ENCODE measurements around the gene TOP1. TPM values are rescaled to one million over a fixed set of nuclear protein-coding genes. Genes with fewer than 3 reads are reported as not detected.

The TOP1 gene
- total RNA-seq, 1 donor from 2014 or later = 58.9 TPM

DNA sequence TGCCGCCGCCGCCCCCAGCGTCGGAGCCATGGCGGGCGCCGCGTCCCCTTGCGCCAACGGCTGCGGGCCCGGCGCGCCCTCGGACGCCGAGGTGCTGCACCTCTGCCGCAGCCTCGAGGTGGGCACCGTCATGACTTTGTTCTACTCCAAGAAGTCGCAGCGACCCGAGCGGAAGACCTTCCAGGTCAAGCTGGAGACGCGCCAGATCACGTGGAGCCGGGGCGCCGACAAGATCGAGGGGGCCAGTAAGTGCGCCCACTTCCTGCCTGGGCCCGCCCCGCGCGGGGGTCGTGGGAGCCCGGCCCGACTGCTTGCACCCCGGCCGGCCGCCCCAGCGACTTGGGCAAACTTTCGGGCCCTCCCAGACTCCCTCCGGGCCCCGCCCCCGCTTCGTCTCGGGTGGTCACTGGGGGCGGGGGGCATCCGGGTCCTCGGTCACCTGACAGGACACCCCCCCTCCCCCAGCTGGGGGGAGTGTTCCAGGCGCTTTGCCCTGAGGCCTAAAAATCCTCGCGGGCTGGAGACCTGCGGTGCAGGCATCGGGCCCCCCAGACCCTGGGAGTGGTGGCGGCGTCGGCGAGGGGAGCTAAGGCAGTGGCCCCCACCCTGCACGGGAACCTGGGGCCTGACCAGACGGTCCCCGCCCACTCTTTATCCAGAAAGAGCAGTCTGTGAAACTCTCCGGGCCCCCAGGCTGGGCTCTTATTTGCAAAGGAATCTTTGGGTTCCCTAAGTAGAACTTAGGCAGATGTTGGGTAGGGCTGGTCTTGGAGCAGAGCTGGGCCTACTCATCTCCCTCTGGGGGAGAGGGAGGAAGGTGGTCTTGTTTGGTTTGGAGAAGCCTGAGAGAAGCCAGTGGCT lies 109.2 kb downstream of the TOP1 start:
- peak overlapping the region; percentile 87 for H3K4me3 ChIP-seq
- DNase-seq (ENCODE audit: low spot score) = peak; percentile 90
- peaks cover 49% of the 10 kb centered on the region for H4K20me1 ChIP-seq (ENCODE audit: low read depth)
- Mint-ChIP-seq H3K36me3 (peaks cover 12% of the 10 kb centered on the region), H3K4me3 (peak overlapping the region; percentile 96), H3K27ac (peak overlapping the region; percentile 94), H3K9me3 (no peaks in the 10 kb centered on the region), H3K27me3 (ENCODE audit: insufficient read depth, low read depth) (peaks cover 6% of the 10 kb centered on the region), H3K4me1 (peaks cover 56% of the 10 kb centered on the region)
- peak overlapping the region; percentile 90 for H3K4me2 ChIP-seq
- H2AFZ ChIP-seq (replicated peaks) = peak overlapping the region; percentile 68
- H3K9me3 ChIP-seq (ENCODE audit: low read depth) = no peaks in the 10 kb centered on the region
- H3K4me1 ChIP-seq = peaks cover 53% of the 10 kb centered on the region
- H3K27ac ChIP-seq = peak overlapping the region; percentile 97
- peak overlapping the region; percentile 88 for H3K9ac ChIP-seq
- peaks cover 55% of the 10 kb centered on the region for H3K79me2 ChIP-seq (ENCODE audit: low read depth)
- TF ChIP-seq EZH2 (IDR thresholded peaks at IDR 0.05) = no peak
- TF ChIP-seq, protein P1, sequence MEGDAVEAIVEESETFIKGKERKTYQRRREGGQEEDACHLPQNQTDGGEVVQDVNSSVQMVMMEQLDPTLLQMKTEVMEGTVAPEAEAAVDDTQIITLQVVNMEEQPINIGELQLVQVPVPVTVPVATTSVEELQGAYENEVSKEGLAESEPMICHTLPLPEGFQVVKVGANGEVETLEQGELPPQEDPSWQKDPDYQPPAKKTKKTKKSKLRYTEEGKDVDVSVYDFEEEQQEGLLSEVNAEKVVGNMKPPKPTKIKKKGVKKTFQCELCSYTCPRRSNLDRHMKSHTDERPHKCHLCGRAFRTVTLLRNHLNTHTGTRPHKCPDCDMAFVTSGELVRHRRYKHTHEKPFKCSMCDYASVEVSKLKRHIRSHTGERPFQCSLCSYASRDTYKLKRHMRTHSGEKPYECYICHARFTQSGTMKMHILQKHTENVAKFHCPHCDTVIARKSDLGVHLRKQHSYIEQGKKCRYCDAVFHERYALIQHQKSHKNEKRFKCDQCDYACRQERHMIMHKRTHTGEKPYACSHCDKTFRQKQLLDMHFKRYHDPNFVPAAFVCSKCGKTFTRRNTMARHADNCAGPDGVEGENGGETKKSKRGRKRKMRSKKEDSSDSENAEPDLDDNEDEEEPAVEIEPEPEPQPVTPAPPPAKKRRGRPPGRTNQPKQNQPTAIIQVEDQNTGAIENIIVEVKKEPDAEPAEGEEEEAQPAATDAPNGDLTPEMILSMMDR (IDR thresholded peaks at IDR 0.05) = no peak
- no peak for TF ChIP-seq EZH2phosphoT487 (IDR thresholded peaks at IDR 0.05)
- H3F3A ChIP-seq (ENCODE audit: low read depth) = peaks cover 15% of the 10 kb centered on the region
- H3K36me3 ChIP-seq = no peaks in the 10 kb centered on the region
- H3K27me3 ChIP-seq = peaks cover 11% of the 10 kb centered on the region

DNA sequence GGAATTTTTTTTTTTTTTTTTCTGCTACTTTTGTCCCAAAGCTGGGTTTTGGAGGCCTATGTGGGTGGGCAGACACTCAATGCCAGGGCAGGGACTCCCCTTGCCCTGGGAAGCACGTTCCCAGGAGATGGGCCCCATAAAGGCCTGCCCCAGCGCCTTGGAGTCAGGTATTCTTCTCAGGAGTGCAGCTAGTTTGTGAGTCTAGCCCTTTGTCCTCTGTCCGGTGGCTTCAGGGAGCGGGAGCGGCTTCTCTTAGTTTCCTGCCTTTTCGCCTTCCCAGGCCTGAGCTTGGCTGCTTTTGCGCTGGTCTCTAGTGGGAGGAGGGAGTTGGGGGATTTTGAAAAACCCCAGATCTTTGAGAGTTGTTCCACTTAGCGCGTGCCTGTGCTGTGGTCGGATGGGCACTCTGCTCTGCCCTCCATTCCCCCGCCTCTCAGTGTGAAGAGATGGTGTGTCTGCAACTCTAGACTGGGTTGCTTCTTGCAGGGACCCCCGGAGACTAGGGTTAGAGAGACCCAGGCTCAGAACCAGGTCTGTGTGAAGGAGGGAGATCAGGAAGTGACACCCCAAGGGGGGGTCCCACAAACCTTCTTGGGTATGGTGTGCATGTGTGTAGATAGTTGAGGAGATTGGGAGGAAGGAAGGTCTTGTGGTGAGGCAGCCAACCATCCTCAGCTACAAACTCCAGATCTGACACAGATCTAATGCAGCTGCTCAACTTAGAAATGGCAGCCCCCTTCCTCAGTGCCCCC lies 110.0 kb downstream of the TOP1 start:
- peak; percentile 55 for DNase-seq (ENCODE audit: low spot score)
- Mint-ChIP-seq H3K4me3 (peak overlapping the region; percentile 96), H3K36me3 (peaks cover 18% of the 10 kb centered on the region), H3K27me3 (ENCODE audit: insufficient read depth, low read depth) (peaks cover 6% of the 10 kb centered on the region), H3K9me3 (no peaks in the 10 kb centered on the region), H3K27ac (peak overlapping the region; percentile 94), H3K4me1 (peaks cover 59% of the 10 kb centered on the region)
- H3K27ac ChIP-seq = peak overlapping the region; percentile 33
- H3K9me3 ChIP-seq (ENCODE audit: low read depth) = no peaks in the 10 kb centered on the region
- peaks cover 11% of the 10 kb centered on the region for H3K27me3 ChIP-seq
- H3K4me2 ChIP-seq = peak overlapping the region; percentile 90
- TF ChIP-seq, protein P1 (IDR thresholded peaks at IDR 0.05) = no peak
- TF ChIP-seq EZH2 (IDR thresholded peaks at IDR 0.05) (no peak), EZH2phosphoT487 (IDR thresholded peaks at IDR 0.05) (no peak)
- peak overlapping the region; percentile 87 for H3K4me3 ChIP-seq
- peaks cover 57% of the 10 kb centered on the region for H4K20me1 ChIP-seq (ENCODE audit: low read depth)
- H3K4me1 ChIP-seq = peaks cover 53% of the 10 kb centered on the region
- peaks cover 15% of the 10 kb centered on the region for H3F3A ChIP-seq (ENCODE audit: low read depth)
- H2AFZ ChIP-seq (replicated peaks) = no peak overlapping the region
- peaks cover 63% of the 10 kb centered on the region for H3K79me2 ChIP-seq (ENCODE audit: low read depth)
- H3K36me3 ChIP-seq = no peaks in the 10 kb centered on the region
- peak overlapping the region; percentile 88 for H3K9ac ChIP-seq

DNA sequence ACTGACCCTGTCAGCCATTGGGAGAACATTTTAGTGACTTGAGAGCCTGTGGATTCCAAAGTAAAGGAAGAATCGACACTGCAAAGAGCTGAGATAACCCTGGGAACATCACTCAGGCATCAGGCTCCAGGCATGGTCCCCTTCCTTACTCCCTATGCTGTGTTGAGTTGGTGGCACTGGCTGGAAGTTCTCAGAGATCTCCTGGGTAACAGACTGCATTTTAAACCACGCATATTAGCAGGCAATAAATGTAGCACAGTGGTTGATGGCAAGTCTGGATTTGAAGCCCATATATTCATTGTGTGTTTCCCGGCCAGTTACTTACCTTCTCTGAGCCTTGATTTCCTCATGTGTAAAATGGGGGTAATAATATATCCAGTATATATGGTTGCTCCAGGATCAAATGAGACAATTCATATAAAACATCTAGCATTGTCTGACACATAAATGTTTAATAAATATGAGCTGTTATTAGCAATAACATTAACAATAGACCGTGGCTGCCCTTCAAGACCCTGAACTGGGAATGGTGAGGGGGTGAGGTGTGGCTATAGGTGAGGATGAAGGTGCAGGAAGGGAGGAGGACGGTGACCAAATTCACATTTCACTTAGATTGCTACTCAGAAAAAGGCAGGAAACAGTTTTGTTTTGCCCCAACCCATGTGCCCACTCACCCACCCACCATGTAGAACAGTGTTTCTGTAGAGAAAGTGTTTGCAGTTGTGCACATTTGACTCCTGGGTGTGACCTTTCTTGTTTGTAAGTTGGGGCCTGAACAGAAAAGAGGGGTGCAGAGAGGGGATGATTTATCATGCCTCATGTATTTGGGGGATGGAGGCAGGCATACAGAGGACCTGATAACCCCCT lies 110.8 kb downstream of the TOP1 start:
- TF ChIP-seq EZH2 (IDR thresholded peaks at IDR 0.05) (no peak), EZH2phosphoT487 (IDR thresholded peaks at IDR 0.05) (no peak)
- TF ChIP-seq, protein P1 (IDR thresholded peaks at IDR 0.05) = no peak
- peaks cover 59% of the 10 kb centered on the region for H3K4me1 Mint-ChIP-seq
- no peak for DNase-seq (ENCODE audit: low spot score)
- peak overlapping the region; percentile 90 for H3K4me2 ChIP-seq
- H3K27ac Mint-ChIP-seq = peak overlapping the region; percentile 62
- no peak overlapping the region for H3K9ac ChIP-seq
- H3K27ac ChIP-seq = no peak overlapping the region
- H3K27me3 ChIP-seq = peaks cover 11% of the 10 kb centered on the region
- peaks cover 65% of the 10 kb centered on the region for H4K20me1 ChIP-seq (ENCODE audit: low read depth)
- peaks cover 71% of the 10 kb centered on the region for H3K79me2 ChIP-seq (ENCODE audit: low read depth)
- no peaks in the 10 kb centered on the region for H3K9me3 Mint-ChIP-seq
- H3K4me3 ChIP-seq = peak overlapping the region; percentile 87
- peaks cover 15% of the 10 kb centered on the region for H3F3A ChIP-seq (ENCODE audit: low read depth)
- no peaks in the 10 kb centered on the region for H3K9me3 ChIP-seq (ENCODE audit: low read depth)
- peaks cover 6% of the 10 kb centered on the region for H3K27me3 Mint-ChIP-seq (ENCODE audit: insufficient read depth, low read depth)
- H3K36me3 Mint-ChIP-seq = peaks cover 25% of the 10 kb centered on the region
- no peaks in the 10 kb centered on the region for H3K36me3 ChIP-seq
- H3K4me3 Mint-ChIP-seq = peak overlapping the region; percentile 96
- H3K4me1 ChIP-seq = peaks cover 53% of the 10 kb centered on the region
- H2AFZ ChIP-seq (replicated peaks) = no peak overlapping the region

Data from neural progenitor cell (in vitro differentiated cells).